Caco-2 (cell line): ENCODE results near the gene IL23A. TPM values are rescaled to one million over a fixed set of nuclear protein-coding genes. Genes with fewer than 3 reads are reported as not detected.

Experiments used
- BruUV-seq: library from RNA; stranded (reverse); fragments of 400-500 nt; replicated peaks from 2 replicates; lab custom pipeline; 2021; lab: Mats Ljungman, UMichigan
- CTCF ChIA-PET: fragments of 300-600 bp; sonication (Branson Sonifier 250); formaldehyde crosslinking; loops from one replicate; lab custom pipeline; 2022; ENCODE audit warnings: antibody characterized with exemption; lab: Charles Lee
- POLR2A ChIA-PET: fragments of 300-600 bp; sonication (Branson Sonifier 250); formaldehyde crosslinking; loops from one replicate; lab custom pipeline; 2022; ENCODE audit warnings: antibody characterized with exemption; lab: Charles Lee
- DNase-seq, 2 experiments: peaks; one replicate each; pipeline versions ENCODE4 v3.0.0 to v3.0.0-alpha.2; 2020 to 2022
- H3K27me3 ChIP-seq: replicated peaks from 2 replicates; pipeline ENCODE4 v1.6.0; 2011; ENCODE audit warnings: low read length; ENCODE audit not compliant: control insufficient read depth, insufficient read depth
- H3K36me3 ChIP-seq: 2 replicates; pipeline ENCODE4 v1.5.1; 2011; ENCODE audit warnings: low read length; ENCODE audit not compliant: control insufficient read depth, insufficient read depth
- H3K4me1 ChIP-seq: fragments of 250-450 bp; sonication (Bioruptor Pico); 2 replicates; pipeline ENCODE4 v1.5.1; 2020; ENCODE audit warnings: mild to moderate bottlenecking
- H3K4me3 ChIP-seq: 2 replicates; pipeline ENCODE4 v1.5.1; 2011; ENCODE audit warnings: low read depth, mild to moderate bottlenecking, control low read depth, low read length
- H3K9me3 ChIP-seq: fragments of 250-450 bp; sonication (Bioruptor Pico); 2 replicates; pipeline ENCODE4 v1.5.1; 2020; ENCODE audit warnings: mild to moderate bottlenecking, moderate library complexity
- H3K27ac Mint-ChIP-seq: one replicate; pipeline ENCODE4 v1.8.0; 2022; ENCODE audit warnings: mixed read lengths; ENCODE audit not compliant: unreplicated experiment
- H3K27me3 Mint-ChIP-seq: one replicate; pipeline ENCODE4 v1.8.0; 2022; ENCODE audit warnings: mixed read lengths; ENCODE audit not compliant: insufficient read depth, unreplicated experiment
- H3K36me3 Mint-ChIP-seq: one replicate; pipeline ENCODE4 v1.8.0; 2022; ENCODE audit warnings: mild to moderate bottlenecking, mixed read lengths; ENCODE audit not compliant: insufficient read depth, unreplicated experiment
- H3K4me1 Mint-ChIP-seq: one replicate; pipeline ENCODE4 v1.8.0; 2022; ENCODE audit warnings: low read depth, mixed read lengths; ENCODE audit not compliant: unreplicated experiment
- H3K4me3 Mint-ChIP-seq: one replicate; pipeline ENCODE4 v1.8.0; 2022; ENCODE audit warnings: mild to moderate bottlenecking, moderate library complexity, mixed read lengths; ENCODE audit not compliant: unreplicated experiment
- H3K9me3 Mint-ChIP-seq: one replicate; pipeline ENCODE4 v1.8.0; 2022; ENCODE audit warnings: mixed read lengths; ENCODE audit not compliant: unreplicated experiment
- CTCF ChIP-seq, 2 experiments: fragments of 200-600 bp in 1 of 2; IDR thresholded peaks; 1 replicate in 1 of 2; 2 replicates in 1 of 2; pipeline versions ENCODE4 v1.5.1 to v1.8.0; 2011 to 2022; ENCODE audit warnings: antibody characterized with exemption in 1 of 2, control low read depth in 1 of 2, inconsistent platforms in 1 of 2, low read depth in 1 of 2, low read length in 1 of 2, mild to moderate bottlenecking in 1 of 2, moderate library complexity in 1 of 2; ENCODE audit not compliant: insufficient read depth in 1 of 2, severe bottlenecking in 1 of 2, unreplicated experiment in 1 of 2
- intact Hi-C: fragments of 100-400 bp; cut with micrococcal nuclease; formaldehyde crosslinking; loops from one replicate; pipeline ENCODE4 v1.10.0; 2022; ENCODE audit not compliant: unreplicated experiment
- total RNA-seq: library from RNA; stranded (reverse); gene quantifications from 2 replicates; pipeline ENCODE4 v1.2.3, GENCODE V29; 2022

The IL23A gene
- total RNA-seq, 1 experiment from 2014 or later = 0.48 TPM

- TF ChIP-seq CTCF (IDR thresholded peaks at IDR 0.05; ENCODE audit: insufficient read depth in 1 of 2, low read depth in 1 of 2, low read length in 1 of 2, severe bottlenecking in 1 of 2, unreplicated experiment in 1 of 2) = no peak
- Mint-ChIP-seq H3K4me1 (peaks cover 12% of the 10 kb centered on the region), H3K27ac (no peak overlapping the region), H3K27me3 (no peaks in the 10 kb centered on the region), H3K4me3 (no peak overlapping the region), H3K36me3 (no peaks in the 10 kb centered on the region), H3K9me3 (no peaks in the 10 kb centered on the region)
- Histone ChIP-seq H3K27me3 (no peaks in the 10 kb centered on the region), H3K9me3 (no peaks in the 10 kb centered on the region), H3K4me3 (no peak overlapping the region), H3K36me3 (no peaks in the 10 kb centered on the region), H3K4me1 (no peaks in the 10 kb centered on the region)
- no peak for DNase-seq
- ChIA-PET POLR2A (no interaction called here), CTCF (no interaction called here)
- BruUV-seq = no TSS peak
- intact Hi-C loops = no loop called here
Measured at GRCh38 chr12:56385873-56386272, 47.2 kb downstream of the IL23A start.

GRCh38 chr12:56387152-56387736 is 48.6 kb downstream of the IL23A start:
- BruUV-seq = no TSS peak
- intact Hi-C loops = no loop called here
- peaks cover 7% of the 10 kb centered on the region for H3K9me3 Mint-ChIP-seq
- H3K27me3 Mint-ChIP-seq = no peaks in the 10 kb centered on the region
- H3K4me3 Mint-ChIP-seq = no peak overlapping the region
- H3K4me1 Mint-ChIP-seq = peaks cover 12% of the 10 kb centered on the region
- Histone ChIP-seq H3K4me3 (no peak overlapping the region), H3K9me3 (no peaks in the 10 kb centered on the region), H3K4me1 (no peaks in the 10 kb centered on the region), H3K27me3 (no peaks in the 10 kb centered on the region), H3K36me3 (no peaks in the 10 kb centered on the region)
- ChIA-PET CTCF (no interaction called here), POLR2A (no interaction called here)
- no peak for DNase-seq
- no peak for TF ChIP-seq CTCF (IDR thresholded peaks at IDR 0.05; ENCODE audit: insufficient read depth in 1 of 2, low read depth in 1 of 2, low read length in 1 of 2, severe bottlenecking in 1 of 2, unreplicated experiment in 1 of 2)
- H3K36me3 Mint-ChIP-seq = no peaks in the 10 kb centered on the region
- no peak overlapping the region for H3K27ac Mint-ChIP-seq

GRCh38 chr12:56389412-56389811 is 50.7 kb downstream of the IL23A start:
- Mint-ChIP-seq H3K27ac (no peak overlapping the region), H3K4me1 (peaks cover 12% of the 10 kb centered on the region), H3K36me3 (no peaks in the 10 kb centered on the region), H3K9me3 (peaks cover 11% of the 10 kb centered on the region), H3K27me3 (no peaks in the 10 kb centered on the region), H3K4me3 (no peak overlapping the region)
- BruUV-seq = no TSS peak
- H3K4me3 ChIP-seq = no peak overlapping the region
- H3K9me3 ChIP-seq = 0 out of 2 replicates have a peak, but pooled peaks cover 5% of the 10 kb centered on the region
- no peak for DNase-seq
- H3K36me3 ChIP-seq = no peaks in the 10 kb centered on the region
- intact Hi-C loops = no loop called here
- no peaks in the 10 kb centered on the region for H3K27me3 ChIP-seq
- POLR2A ChIA-PET = interaction anchor here (0.6 to 0.8 kb wide), 2 partner anchors 29 to 33 kb away, joined by 3 read pairs; partner anchors contain the start of gene STAT2
- H3K4me1 ChIP-seq = no peaks in the 10 kb centered on the region
- CTCF ChIA-PET = interaction anchor here (0.9 kb wide), 1 partner anchor 75 kb away, joined by 3 read pairs; no protein-coding TSS in a partner anchor
- TF ChIP-seq CTCF (IDR thresholded peaks at IDR 0.05; ENCODE audit: insufficient read depth in 1 of 2, low read depth in 1 of 2, low read length in 1 of 2, severe bottlenecking in 1 of 2, unreplicated experiment in 1 of 2) = no peak

Other genes starting within 250 kb of the IL23A start
- gene PA2G4, start 234.3 kb upstream of the IL23A start, total RNA-seq = 178 and 190 TPM in 2 replicates
- gene RPL41, start 222.3 kb upstream of the IL23A start, total RNA-seq = 3,009 and 3,051 TPM in 2 replicates
- 3.5 and 4.4 TPM in 2 replicates for gene ZC3H10, start 220.6 kb upstream of the IL23A start, total RNA-seq
- gene ESYT1, start 210.6 kb upstream of the IL23A start, total RNA-seq = 70.4 and 79.0 TPM in 2 replicates
- 40.5 and 44.8 TPM in 2 replicates for gene MYL6B, start 186.3 kb upstream of the IL23A start, total RNA-seq
- gene MYL6, start 180.5 kb upstream of the IL23A start, total RNA-seq = 960 and 1,174 TPM in 2 replicates
- gene SMARCC2, start 149.4 kb upstream of the IL23A start, total RNA-seq = 89.1 and 94.8 TPM in 2 replicates
- 48.0 and 53.4 TPM in 2 replicates for gene RNF41, start 117.0 kb upstream of the IL23A start, total RNA-seq
- gene NABP2, start 114.5 kb upstream of the IL23A start, total RNA-seq = 32.1 and 37.7 TPM in 2 replicates
- 83.1 and 110 TPM in 2 replicates for gene SLC39A5, start 108.8 kb upstream of the IL23A start, total RNA-seq
- 34.6 and 46.3 TPM in 2 replicates for gene ANKRD52, start 80.5 kb upstream of the IL23A start, total RNA-seq
- 16.7 and 18.4 TPM in 2 replicates for gene COQ10A, start 71.9 kb upstream of the IL23A start, total RNA-seq
- gene CS, start 38.6 kb upstream of the IL23A start, total RNA-seq = 241 and 263 TPM in 2 replicates
- 204 and 208 TPM in 2 replicates for gene CNPY2, start 22.9 kb upstream of the IL23A start, total RNA-seq
- gene PAN2, start 4.9 kb upstream of the IL23A start, total RNA-seq = 25.7 and 30.0 TPM in 2 replicates
- 76.7 and 79.5 TPM in 2 replicates for gene STAT2, start 21.2 kb downstream of the IL23A start, total RNA-seq
- 0.18 and 0.23 TPM in 2 replicates for gene APOF, start 24.0 kb downstream of the IL23A start, total RNA-seq
- 40.1 and 43.2 TPM in 2 replicates for gene TIMELESS, start 110.5 kb downstream of the IL23A start, total RNA-seq
- gene MIP, start 115.8 kb downstream of the IL23A start, total RNA-seq = not detected in 2 replicates
- 2.8 TPM in 2 replicates for gene SPRYD4, start 129.7 kb downstream of the IL23A start, total RNA-seq
- 14.2 and 14.7 TPM in 2 replicates for gene GLS2, start 149.3 kb downstream of the IL23A start, total RNA-seq
- 32.5 and 39.5 TPM in 2 replicates for gene RBMS2, start 182.9 kb downstream of the IL23A start, total RNA-seq